ENCODE data around the gene TRIM8.

TRIM8 gene

DNA sequence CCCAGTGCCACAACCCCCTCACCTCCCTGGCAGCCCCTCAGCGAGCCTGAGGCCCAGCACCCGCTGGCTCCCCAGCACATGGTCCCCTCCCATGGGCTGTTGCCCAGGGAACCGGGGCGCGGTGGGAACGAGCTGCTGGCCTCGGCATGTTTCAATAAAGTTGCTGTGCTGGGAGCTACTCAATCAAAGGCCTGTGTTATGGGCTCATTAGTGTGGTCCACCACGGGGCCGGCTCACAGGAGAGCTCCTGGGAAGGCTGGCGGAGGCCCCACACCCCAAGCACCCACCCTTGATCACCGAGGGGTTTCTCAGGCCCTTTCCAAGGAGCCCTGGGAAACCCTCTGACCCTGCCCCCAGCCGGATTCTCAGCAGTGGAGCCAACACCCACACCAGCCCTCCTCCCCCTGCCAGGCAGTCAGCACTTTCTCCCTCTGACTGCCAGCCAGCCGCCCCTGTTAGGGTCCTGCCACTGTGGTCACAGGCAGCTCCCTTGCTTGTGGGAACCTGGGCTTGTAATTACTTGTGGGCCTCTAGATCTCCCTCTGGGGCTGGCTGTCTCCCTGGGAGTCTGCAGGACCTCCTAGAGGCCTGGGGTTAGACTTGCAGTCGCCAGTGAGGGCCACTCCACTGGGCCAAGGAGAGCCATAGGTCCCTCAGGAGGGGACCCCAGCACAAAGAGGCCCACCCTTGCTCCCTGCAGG is 24.8 kb upstream of the TRIM8 start:
- no peak overlapping the region for H3K4me3 ChIP-seq (ENCODE audit: low read length, poor library complexity, severe bottlenecking)
- H2AFZ ChIP-seq (ENCODE audit: low read length): no peak overlapping the region
- H3K4me2 ChIP-seq (ENCODE audit: low read depth, low read length, poor library complexity, severe bottlenecking): no peak overlapping the region
- peaks cover 9% of the 10 kb centered on the region; the same call in 1 of the 2 replicates for H3F3A ChIP-seq (ENCODE audit: low read depth)
- TF ChIP-seq, protein P1, sequence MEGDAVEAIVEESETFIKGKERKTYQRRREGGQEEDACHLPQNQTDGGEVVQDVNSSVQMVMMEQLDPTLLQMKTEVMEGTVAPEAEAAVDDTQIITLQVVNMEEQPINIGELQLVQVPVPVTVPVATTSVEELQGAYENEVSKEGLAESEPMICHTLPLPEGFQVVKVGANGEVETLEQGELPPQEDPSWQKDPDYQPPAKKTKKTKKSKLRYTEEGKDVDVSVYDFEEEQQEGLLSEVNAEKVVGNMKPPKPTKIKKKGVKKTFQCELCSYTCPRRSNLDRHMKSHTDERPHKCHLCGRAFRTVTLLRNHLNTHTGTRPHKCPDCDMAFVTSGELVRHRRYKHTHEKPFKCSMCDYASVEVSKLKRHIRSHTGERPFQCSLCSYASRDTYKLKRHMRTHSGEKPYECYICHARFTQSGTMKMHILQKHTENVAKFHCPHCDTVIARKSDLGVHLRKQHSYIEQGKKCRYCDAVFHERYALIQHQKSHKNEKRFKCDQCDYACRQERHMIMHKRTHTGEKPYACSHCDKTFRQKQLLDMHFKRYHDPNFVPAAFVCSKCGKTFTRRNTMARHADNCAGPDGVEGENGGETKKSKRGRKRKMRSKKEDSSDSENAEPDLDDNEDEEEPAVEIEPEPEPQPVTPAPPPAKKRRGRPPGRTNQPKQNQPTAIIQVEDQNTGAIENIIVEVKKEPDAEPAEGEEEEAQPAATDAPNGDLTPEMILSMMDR (conservative IDR thresholded peaks at IDR 0.05; ENCODE audit: low read length): no peak
- no peak for TF ChIP-seq EZH2phosphoT487 (IDR thresholded peaks at IDR 0.05; ENCODE audit: borderline replicate concordance)
- H4K20me1 ChIP-seq (ENCODE audit: insufficient read depth, low read length, poor library complexity, severe bottlenecking): no peaks in the 10 kb centered on the region
- no peaks in the 10 kb centered on the region for H3K9me3 ChIP-seq (ENCODE audit: insufficient read depth, low read depth, low read length)
- peaks cover 46% of the 10 kb centered on the region for H3K4me1 ChIP-seq (ENCODE audit: insufficient read depth, low read length, poor library complexity, severe bottlenecking)
- H3K36me3 ChIP-seq (ENCODE audit: insufficient read depth, low read length): peaks cover 17% of the 10 kb centered on the region; the same call in 1 of the 2 replicates
- no peaks in the 10 kb centered on the region for H3K9me2 ChIP-seq (replicated peaks; ENCODE audit: low read depth, low read length)
- H3K79me2 ChIP-seq (ENCODE audit: insufficient read depth, low read length): no peaks in the 10 kb centered on the region
- no peaks in the 10 kb centered on the region for H3K27me3 ChIP-seq (ENCODE audit: insufficient read depth, low read length, poor library complexity, severe bottlenecking)
- no peak overlapping the region for H3K9ac ChIP-seq (ENCODE audit: low read depth, low read length, poor library complexity, severe bottlenecking)

DNA sequence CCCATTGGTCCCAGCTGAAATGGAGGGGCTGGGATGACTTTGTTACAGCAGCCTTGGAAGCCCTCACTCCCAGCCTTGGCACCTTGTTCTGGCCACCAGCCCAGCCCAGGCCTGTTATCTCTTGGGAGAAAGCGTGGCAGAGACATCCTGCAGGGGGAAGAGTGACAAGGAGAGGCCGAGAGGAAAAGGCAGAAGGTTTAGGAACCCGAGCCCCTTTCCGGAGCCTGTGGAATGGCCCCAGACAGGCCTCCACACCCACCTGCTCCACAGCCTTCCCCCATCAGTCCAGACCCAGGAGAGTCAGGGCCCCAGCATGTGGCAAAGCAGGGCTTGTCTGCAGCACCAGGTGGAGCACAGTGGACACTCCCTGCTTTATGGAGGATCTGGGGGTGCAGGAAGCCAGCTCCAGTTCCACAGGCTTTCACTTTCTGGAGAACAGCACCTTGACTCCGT is 24.1 kb upstream of the TRIM8 start:
- Histone ChIP-seq H3K4me3 (ENCODE audit: low read length, poor library complexity, severe bottlenecking) (no peak overlapping the region), H2AFZ (ENCODE audit: low read length) (no peak overlapping the region), H3K27me3 (ENCODE audit: insufficient read depth, low read length, poor library complexity, severe bottlenecking) (no peaks in the 10 kb centered on the region), H3K4me2 (ENCODE audit: low read depth, low read length, poor library complexity, severe bottlenecking) (no peak overlapping the region), H3K4me1 (ENCODE audit: insufficient read depth, low read length, poor library complexity, severe bottlenecking) (peaks cover 41% of the 10 kb centered on the region), H3K9ac (ENCODE audit: low read depth, low read length, poor library complexity, severe bottlenecking) (peak overlapping the region; percentile 40), H3F3A (ENCODE audit: low read depth) (peaks cover 9% of the 10 kb centered on the region; the same call in 1 of the 2 replicates), H3K9me3 (ENCODE audit: insufficient read depth, low read depth, low read length) (no peaks in the 10 kb centered on the region), H3K36me3 (ENCODE audit: insufficient read depth, low read length) (peaks cover 17% of the 10 kb centered on the region; the same call in 1 of the 2 replicates), H4K20me1 (ENCODE audit: insufficient read depth, low read length, poor library complexity, severe bottlenecking) (no peaks in the 10 kb centered on the region), H3K9me2 (replicated peaks; ENCODE audit: low read depth, low read length) (no peaks in the 10 kb centered on the region), H3K79me2 (ENCODE audit: insufficient read depth, low read length) (no peaks in the 10 kb centered on the region)
- TF ChIP-seq EZH2phosphoT487 (IDR thresholded peaks at IDR 0.05; ENCODE audit: borderline replicate concordance): no peak
- TF ChIP-seq, protein P1 (conservative IDR thresholded peaks at IDR 0.05; ENCODE audit: low read length): no peak

DNA sequence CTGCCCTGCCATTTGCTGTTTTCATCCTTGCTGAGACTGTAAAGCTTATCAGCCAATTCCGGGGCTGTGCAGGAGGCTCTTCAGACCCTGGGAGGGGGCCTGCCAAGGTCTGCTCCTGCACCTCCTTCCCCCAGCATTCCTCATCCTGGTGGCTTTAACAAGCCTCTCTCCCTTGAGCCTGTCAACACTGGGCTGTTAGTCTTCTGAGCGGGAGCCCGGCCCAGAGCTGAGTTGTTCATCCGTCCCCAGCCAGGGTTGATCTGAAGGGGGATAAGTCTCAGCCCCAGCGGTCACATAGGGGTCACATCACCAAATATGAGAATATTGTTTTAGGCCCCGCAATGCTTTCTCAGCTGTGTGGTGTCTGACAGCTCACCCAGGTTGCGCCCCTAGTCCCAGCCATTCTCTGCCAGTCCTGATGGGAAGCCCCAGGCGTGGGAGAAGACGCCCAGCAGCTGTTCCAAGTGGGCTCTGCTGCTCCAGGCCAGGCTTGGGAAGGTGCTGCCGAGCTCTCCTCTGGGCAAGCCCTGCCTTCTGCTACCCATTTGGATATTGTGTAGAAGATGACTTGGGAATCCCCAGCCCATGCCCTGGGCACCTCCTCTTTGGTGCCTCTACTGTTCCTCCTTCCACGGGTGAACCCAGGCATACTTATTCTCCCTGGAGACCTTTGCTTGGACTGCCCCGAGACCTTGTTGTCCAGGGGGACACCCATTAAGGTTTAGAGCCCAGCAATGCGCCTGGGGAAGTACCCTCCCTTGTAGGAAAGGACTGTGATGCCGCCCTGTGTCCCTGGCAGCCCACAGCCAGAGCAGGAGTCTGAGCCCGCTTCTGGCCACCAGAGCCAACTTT is 23.5 kb upstream of the TRIM8 start:
- Histone ChIP-seq H3F3A (ENCODE audit: low read depth) (peaks cover 4% of the 10 kb centered on the region; the same call in 1 of the 2 replicates), H3K9me3 (ENCODE audit: insufficient read depth, low read depth, low read length) (no peaks in the 10 kb centered on the region), H3K79me2 (ENCODE audit: insufficient read depth, low read length) (no peaks in the 10 kb centered on the region), H3K4me3 (ENCODE audit: low read length, poor library complexity, severe bottlenecking) (no peak overlapping the region), H3K27me3 (ENCODE audit: insufficient read depth, low read length, poor library complexity, severe bottlenecking) (no peaks in the 10 kb centered on the region), H3K4me1 (ENCODE audit: insufficient read depth, low read length, poor library complexity, severe bottlenecking) (peaks cover 34% of the 10 kb centered on the region), H3K9me2 (replicated peaks; ENCODE audit: low read depth, low read length) (no peaks in the 10 kb centered on the region), H3K36me3 (ENCODE audit: insufficient read depth, low read length) (peaks cover 17% of the 10 kb centered on the region; the same call in 1 of the 2 replicates), H4K20me1 (ENCODE audit: insufficient read depth, low read length, poor library complexity, severe bottlenecking) (no peaks in the 10 kb centered on the region), H3K4me2 (ENCODE audit: low read depth, low read length, poor library complexity, severe bottlenecking) (peak overlapping the region; percentile 7), H2AFZ (ENCODE audit: low read length) (no peak overlapping the region), H3K9ac (ENCODE audit: low read depth, low read length, poor library complexity, severe bottlenecking) (peak overlapping the region; percentile 40)
- no peak for TF ChIP-seq EZH2phosphoT487 (IDR thresholded peaks at IDR 0.05; ENCODE audit: borderline replicate concordance)
- TF ChIP-seq, protein P1 (conservative IDR thresholded peaks at IDR 0.05; ENCODE audit: low read length): no peak

Data from Loucy (cell line).